Skeletal muscle cell (primary cell): Measurements from ENCODE around the gene ALDH1A2.
A peak's percentile ranks its signal among the peaks of the same experiment; 100 is the strongest.

Source experiments
- DNase-seq: peaks from one replicate; pipeline ENCODE4 v3.0.0-alpha.2; 2010; ENCODE audit warnings: low read depth
- H3K4me3 ChIP-seq: 2 replicates; pipeline ENCODE4 v1.5.1; 2011; ENCODE audit warnings: low read depth, mild to moderate bottlenecking, control low read depth, low read length, moderate library complexity

The ALDH1A2 gene

GRCh38 chr15:57950381-57950946, 115.0 kb downstream of the ALDH1A2 start:
- DNase-seq: no peak
- H3K4me3 ChIP-seq: no peak overlapping the region

- H3K4me3 ChIP-seq: no peak overlapping the region
- DNase-seq: no peak
Measured at GRCh38 chr15:57949374-57949943, 116.1 kb downstream of the ALDH1A2 start.

GRCh38 chr15:57948351-57949289, 116.9 kb downstream of the ALDH1A2 start:
- no peak for DNase-seq
- no peak overlapping the region for H3K4me3 ChIP-seq

- no peak for DNase-seq
- no peak overlapping the region for H3K4me3 ChIP-seq
Measured at GRCh38 chr15:57947781-57948180, 117.7 kb downstream of the ALDH1A2 start.

GRCh38 chr15:57947282-57947681, 118.2 kb downstream of the ALDH1A2 start:
- no peak overlapping the region for H3K4me3 ChIP-seq
- no peak for DNase-seq

- DNase-seq: no peak
Measured at GRCh38 chr15:57946491-57947048, 118.9 kb downstream of the ALDH1A2 start.

GRCh38 chr15:57945616-57946015, 119.9 kb downstream of the ALDH1A2 start:
- DNase-seq: no peak
- H3K4me3 ChIP-seq: no peak overlapping the region

More at GRCh38 chr15:57946491-57947048, 118.9 kb downstream of the ALDH1A2 start:
- no peak overlapping the region for H3K4me3 ChIP-seq

GRCh38 chr15:57943754-57944420, 121.6 kb downstream of the ALDH1A2 start:
- no peak for DNase-seq
- H3K4me3 ChIP-seq: no peak overlapping the region

- no peak for DNase-seq
- H3K4me3 ChIP-seq: no peak overlapping the region
Measured at GRCh38 chr15:57943171-57943570, 122.3 kb downstream of the ALDH1A2 start.

- DNase-seq: no peak
- H3K4me3 ChIP-seq: no peak overlapping the region
Measured at GRCh38 chr15:57941816-57942215, 123.7 kb downstream of the ALDH1A2 start.

- no peak for DNase-seq
- no peak overlapping the region for H3K4me3 ChIP-seq
Measured at GRCh38 chr15:57932348-57932747, 133.2 kb downstream of the ALDH1A2 start.

- DNase-seq: no peak
Measured at GRCh38 chr15:57931570-57931969, 133.9 kb downstream of the ALDH1A2 start.

GRCh38 chr15:57927091-57927631, 138.3 kb downstream of the ALDH1A2 start:
- no peak for DNase-seq
- H3K4me3 ChIP-seq: no peak overlapping the region

More at GRCh38 chr15:57931570-57931969, 133.9 kb downstream of the ALDH1A2 start:
- H3K4me3 ChIP-seq: no peak overlapping the region

- DNase-seq: no peak
- no peak overlapping the region for H3K4me3 ChIP-seq
Measured at GRCh38 chr15:57925650-57926049, 139.9 kb downstream of the ALDH1A2 start.

- H3K4me3 ChIP-seq: no peak overlapping the region
- no peak for DNase-seq
Measured at GRCh38 chr15:57924598-57924997, 140.9 kb downstream of the ALDH1A2 start.

- no peak for DNase-seq
- no peak overlapping the region for H3K4me3 ChIP-seq
Measured at GRCh38 chr15:57923750-57924149, 141.8 kb downstream of the ALDH1A2 start.

- no peak overlapping the region for H3K4me3 ChIP-seq
- peak; percentile 60 for DNase-seq
Measured at GRCh38 chr15:57923306-57923705, 142.2 kb downstream of the ALDH1A2 start.

- no peak for DNase-seq
- H3K4me3 ChIP-seq: no peak overlapping the region
Measured at GRCh38 chr15:57922776-57923175, 142.7 kb downstream of the ALDH1A2 start.

GRCh38 chr15:57921371-57921770, 144.1 kb downstream of the ALDH1A2 start:
- H3K4me3 ChIP-seq: no peak overlapping the region
- DNase-seq: no peak
